Keratinocyte (primary cell): ENCODE results near the gene CROT.

Source experiments
- CTCF ChIP-seq, 3 experiments: IDR thresholded peaks in 1 of 3; conservative IDR thresholded peaks in 1 of 3; optimal IDR thresholded peaks in 1 of 3; 2 replicates in 2 of 3; 3 replicates in 1 of 3; pipeline versions ENCODE3 to v1.5.1; 2011; ENCODE audit warnings: low read length in 3 of 3, mild to moderate bottlenecking in 3 of 3, moderate library complexity in 2 of 3, control low read depth in 1 of 3, inconsistent platforms in 1 of 3; ENCODE audit not compliant: insufficient read depth in 2 of 3; ENCODE audit errors: extremely low read depth in 1 of 3
- EZH2 ChIP-seq: IDR thresholded peaks from one replicate; pipeline ENCODE4 v1.6.1; 2012; ENCODE audit warnings: inconsistent platforms, mild to moderate bottlenecking, low read length, moderate library complexity

- TF ChIP-seq EZH2: no peak
- no peak for TF ChIP-seq CTCF (optimal IDR thresholded peaks at IDR 0.05 in 1 of 3, IDR thresholded peaks at IDR 0.05 in 1 of 3, conservative IDR thresholded peaks at IDR 0.05 in 1 of 3; ENCODE audit: extremely low read depth in 1 of 3, insufficient read depth in 2 of 3, low read length in 3 of 3)
Measured at GRCh38 chr7:87370660-87371180, 25.3 kb downstream of the CROT start.
